GM15510 (cell line): Measurements from ENCODE around the gene SMYD2.

Source experiments
- POLR2A ChIP-seq: IDR thresholded peaks from 3 replicates; pipeline ENCODE4 v1.6.1; 2011; ENCODE audit warnings: borderline replicate concordance; ENCODE audit not compliant: insufficient read length; ENCODE audit errors: extremely low read depth

Gene SMYD2

GRCh38 chr1:214285610-214286440, 4.9 kb downstream of the SMYD2 start:
- no peak for TF ChIP-seq POLR2A

GRCh38 chr1:214287884-214288283, 6.9 kb downstream of the SMYD2 start:
- no peak for TF ChIP-seq POLR2A

- TF ChIP-seq POLR2A, result no peak
Measured at GRCh38 chr1:214289574-214290272, 8.8 kb downstream of the SMYD2 start.

GRCh38 chr1:214290424-214291037, 9.6 kb downstream of the SMYD2 start:
- no peak for TF ChIP-seq POLR2A

- TF ChIP-seq POLR2A, result no peak
Measured at GRCh38 chr1:214292322-214292721, 11.4 kb downstream of the SMYD2 start.

- TF ChIP-seq POLR2A, result no peak
Measured at GRCh38 chr1:214295934-214296333, 15.0 kb downstream of the SMYD2 start.

- no peak for TF ChIP-seq POLR2A
Measured at GRCh38 chr1:214296860-214297745, 16.1 kb downstream of the SMYD2 start.

- TF ChIP-seq POLR2A, result no peak
Measured at GRCh38 chr1:214300149-214300780, 19.3 kb downstream of the SMYD2 start.

GRCh38 chr1:214301526-214301925, 20.6 kb downstream of the SMYD2 start:
- TF ChIP-seq POLR2A, result no peak

- no peak for TF ChIP-seq POLR2A
Measured at GRCh38 chr1:214303141-214303930, 22.4 kb downstream of the SMYD2 start.

GRCh38 chr1:214305164-214305751, 24.3 kb downstream of the SMYD2 start:
- no peak for TF ChIP-seq POLR2A

- no peak for TF ChIP-seq POLR2A
Measured at GRCh38 chr1:214306269-214306668, 25.3 kb downstream of the SMYD2 start.

GRCh38 chr1:214310010-214310409, 29.1 kb downstream of the SMYD2 start:
- TF ChIP-seq POLR2A, result no peak
